Fibroblast of pulmonary artery (primary cell): ENCODE measurements around the gene TTC21B.

Experiments used
- DNase-seq: peaks from one replicate; pipeline ENCODE4 v3.0.0-alpha.2; 2010; ENCODE audit warnings: low read depth
- H3K4me3 ChIP-seq: replicated peaks from 2 replicates; pipeline ENCODE4 v1.5.1; 2011; ENCODE audit warnings: low read depth, mild to moderate bottlenecking, control low read depth, low read length, moderate library complexity
- CTCF ChIP-seq: IDR thresholded peaks from 2 replicates; pipeline ENCODE4 v1.5.1; 2011; ENCODE audit warnings: mild to moderate bottlenecking, control low read depth, low read length, inconsistent platforms; ENCODE audit errors: missing control alignments

Gene TTC21B

GRCh38 chr2:165969227-165969626, 15.7 kb upstream of the TTC21B start:
- no peak overlapping the region for H3K4me3 ChIP-seq
- peak; percentile 19 for DNase-seq
- TF ChIP-seq CTCF: no peak

GRCh38 chr2:165967746-165968145, 14.2 kb upstream of the TTC21B start:
- no peak for DNase-seq
- no peak overlapping the region for H3K4me3 ChIP-seq
- TF ChIP-seq CTCF: no peak

GRCh38 chr2:165961818-165962217, 8.2 kb upstream of the TTC21B start:
- DNase-seq: no peak

GRCh38 chr2:165959371-165959770, 5.8 kb upstream of the TTC21B start:
- no peak overlapping the region for H3K4me3 ChIP-seq
- DNase-seq: no peak
- TF ChIP-seq CTCF: no peak

More at GRCh38 chr2:165961818-165962217, 8.2 kb upstream of the TTC21B start:
- TF ChIP-seq CTCF: no peak
- H3K4me3 ChIP-seq: no peak overlapping the region

- DNase-seq: no peak
- TF ChIP-seq CTCF: no peak
- H3K4me3 ChIP-seq: no peak overlapping the region
Observed at GRCh38 chr2:165958313-165958960, 4.9 kb upstream of the TTC21B start.

- DNase-seq: no peak
- TF ChIP-seq CTCF: no peak
- H3K4me3 ChIP-seq: no peak overlapping the region
Observed at GRCh38 chr2:165957030-165957675, 3.6 kb upstream of the TTC21B start.

- peak overlapping the region; percentile 61 for H3K4me3 ChIP-seq
- no peak for TF ChIP-seq CTCF
- DNase-seq: no peak
Observed at GRCh38 chr2:165953306-165953654, 296 bp downstream of the TTC21B start.
